ENCODE results near the gene NTRK3. TPM values are rescaled to one million over a fixed set of nuclear protein-coding genes. Genes with fewer than 3 reads are reported as not detected.

NTRK3 gene
- polyA plus RNA-seq, 1 donor from 2014 or later = 42.7 TPM

- no peaks in the 10 kb centered on the region for H3F3A ChIP-seq (ENCODE audit: insufficient read depth, low read length, poor library complexity, severe bottlenecking)
- no peaks in the 10 kb centered on the region for H4K20me1 ChIP-seq (ENCODE audit: insufficient read depth)
- no peaks in the 10 kb centered on the region for H3K36me3 ChIP-seq (ENCODE audit: insufficient read depth, low read length)
- no peak overlapping the region for H3K9ac ChIP-seq (ENCODE audit: low read length)
- H3K27me3 ChIP-seq (ENCODE audit: insufficient read depth, low read depth, low read length) = no peaks in the 10 kb centered on the region
- H3K79me2 ChIP-seq (replicated peaks; ENCODE audit: insufficient read depth, low read length) = no peaks in the 10 kb centered on the region
- no peak overlapping the region for H3K27ac ChIP-seq (ENCODE audit: low read length)
- no peak overlapping the region for H2AFZ ChIP-seq (ENCODE audit: low read depth, low read length)
- TF ChIP-seq EP300 (conservative IDR thresholded peaks at IDR 0.05; ENCODE audit: poor library complexity, severe bottlenecking) = no peak
- TF ChIP-seq MXI1 (conservative IDR thresholded peaks at IDR 0.05; ENCODE audit: poor library complexity, severe bottlenecking) = no peak
- TF ChIP-seq TAF1 (IDR thresholded peaks at IDR 0.05; ENCODE audit: low read depth) = no peak
- TF ChIP-seq EZH2 (IDR thresholded peaks at IDR 0.05; ENCODE audit: borderline replicate concordance, insufficient read depth, low read length, poor library complexity, severe bottlenecking) = no peak
- TF ChIP-seq POLR2AphosphoS5 (IDR thresholded peaks at IDR 0.05) = no peak
- no peak for TF ChIP-seq REST (IDR thresholded peaks at IDR 0.05; ENCODE audit: borderline replicate concordance)
- TF ChIP-seq SMC3 (conservative IDR thresholded peaks at IDR 0.05; ENCODE audit: poor library complexity) = no peak
- TF ChIP-seq CTCF (IDR thresholded peaks at IDR 0.05; ENCODE audit: poor library complexity, severe bottlenecking) = no peak
- no peak for TF ChIP-seq RAD21 (conservative IDR thresholded peaks at IDR 0.05)
- no peak overlapping the region for H3K4me2 ChIP-seq (ENCODE audit: low read length)
- no peaks in the 10 kb centered on the region for H3K9me2 ChIP-seq (ENCODE audit: insufficient read depth, low read length)
- H3K4me3 ChIP-seq (ENCODE audit: low read length) = no peak overlapping the region
- no peaks in the 10 kb centered on the region for H3K9me3 ChIP-seq (ENCODE audit: low read length)
These were observed 172.5 kb downstream of the NTRK3 start for GRCh38 chr15:88083811-88084760.

- no peak for TF ChIP-seq RAD21 (conservative IDR thresholded peaks at IDR 0.05)
- TF ChIP-seq REST (IDR thresholded peaks at IDR 0.05; ENCODE audit: borderline replicate concordance) = no peak
- TF ChIP-seq TAF1 (IDR thresholded peaks at IDR 0.05; ENCODE audit: low read depth) = no peak
- no peak for TF ChIP-seq EP300 (conservative IDR thresholded peaks at IDR 0.05; ENCODE audit: poor library complexity, severe bottlenecking)
- TF ChIP-seq SMC3 (conservative IDR thresholded peaks at IDR 0.05; ENCODE audit: poor library complexity) = no peak
- TF ChIP-seq MXI1 (conservative IDR thresholded peaks at IDR 0.05; ENCODE audit: poor library complexity, severe bottlenecking) = no peak
- no peak for TF ChIP-seq CTCF (IDR thresholded peaks at IDR 0.05; ENCODE audit: poor library complexity, severe bottlenecking)
- TF ChIP-seq EZH2 (IDR thresholded peaks at IDR 0.05; ENCODE audit: borderline replicate concordance, insufficient read depth, low read length, poor library complexity, severe bottlenecking) = no peak
- no peak for TF ChIP-seq POLR2AphosphoS5 (IDR thresholded peaks at IDR 0.05)
- no peak overlapping the region for H3K4me2 ChIP-seq (ENCODE audit: low read length)
- no peak overlapping the region for H3K27ac ChIP-seq (ENCODE audit: low read length)
- H3K4me3 ChIP-seq (ENCODE audit: low read length) = no peak overlapping the region
- no peaks in the 10 kb centered on the region for H3F3A ChIP-seq (ENCODE audit: insufficient read depth, low read length, poor library complexity, severe bottlenecking)
- no peaks in the 10 kb centered on the region for H3K27me3 ChIP-seq (ENCODE audit: insufficient read depth, low read depth, low read length)
- no peaks in the 10 kb centered on the region for H3K9me3 ChIP-seq (ENCODE audit: low read length)
- no peaks in the 10 kb centered on the region for H4K20me1 ChIP-seq (ENCODE audit: insufficient read depth)
- H3K36me3 ChIP-seq (ENCODE audit: insufficient read depth, low read length) = no peaks in the 10 kb centered on the region
- no peaks in the 10 kb centered on the region for H3K79me2 ChIP-seq (replicated peaks; ENCODE audit: insufficient read depth, low read length)
- H3K9me2 ChIP-seq (ENCODE audit: insufficient read depth, low read length) = no peaks in the 10 kb centered on the region
- H3K9ac ChIP-seq (ENCODE audit: low read length) = no peak overlapping the region
- no peak overlapping the region for H2AFZ ChIP-seq (ENCODE audit: low read depth, low read length)
These were observed 175.9 kb downstream of the NTRK3 start for GRCh38 chr15:88080616-88081015.

Data from neural cell (in vitro differentiated cells).